ENCODE results near the gene SLC45A3.

GRCh38 chr1:205639567-205639966 lies 40.7 kb downstream of the SLC45A3 start:
- TF ChIP-seq CTCF (conservative IDR thresholded peaks at IDR 0.05 in 1 of 2, IDR thresholded peaks at IDR 0.05 in 1 of 2; ENCODE audit: low read depth in 1 of 2, low read length in 2 of 2) (no peak), EZH2 (IDR thresholded peaks at IDR 0.05; ENCODE audit: low read length, missing control alignments) (no peak)

All from fibroblast of lung (primary cell).